Measurements from ENCODE around the gene CKMT2.

- TF ChIP-seq CTCF (conservative IDR thresholded peaks at IDR 0.05; ENCODE audit: low read depth, low read length) (no peak), EZH2phosphoT487 (IDR thresholded peaks at IDR 0.05; ENCODE audit: borderline replicate concordance, low read length) (no peak)
Observed at GRCh38 chr5:81235287-81236072, 2.4 kb downstream of the CKMT2 start.
